GM23248 (cell line): Measurements from ENCODE around the gene CSH1.
"Not testable (repeated sequence)": the region's sequence is repeated elsewhere in the genome, so short reads cannot be mapped to it uniquely, and the experiment has no call there.

Source experiments
- EZH2 ChIP-seq: fragments of 200-600 bp; sonication (generic); IDR thresholded peaks from 2 replicates; pipeline ENCODE4 v1.6.1; 2018; ENCODE audit warnings: antibody characterized with exemption, mild to moderate bottlenecking; ENCODE audit not compliant: insufficient read depth, poor library complexity, severe bottlenecking
- EZH2phosphoT487 ChIP-seq: fragments of 200-600 bp; sonication (generic); IDR thresholded peaks from 2 replicates; pipeline ENCODE4 v1.6.1; 2018; ENCODE audit warnings: antibody characterized with exemption, moderate library complexity, mild to moderate bottlenecking, low read depth; ENCODE audit not compliant: insufficient read depth

DNA sequence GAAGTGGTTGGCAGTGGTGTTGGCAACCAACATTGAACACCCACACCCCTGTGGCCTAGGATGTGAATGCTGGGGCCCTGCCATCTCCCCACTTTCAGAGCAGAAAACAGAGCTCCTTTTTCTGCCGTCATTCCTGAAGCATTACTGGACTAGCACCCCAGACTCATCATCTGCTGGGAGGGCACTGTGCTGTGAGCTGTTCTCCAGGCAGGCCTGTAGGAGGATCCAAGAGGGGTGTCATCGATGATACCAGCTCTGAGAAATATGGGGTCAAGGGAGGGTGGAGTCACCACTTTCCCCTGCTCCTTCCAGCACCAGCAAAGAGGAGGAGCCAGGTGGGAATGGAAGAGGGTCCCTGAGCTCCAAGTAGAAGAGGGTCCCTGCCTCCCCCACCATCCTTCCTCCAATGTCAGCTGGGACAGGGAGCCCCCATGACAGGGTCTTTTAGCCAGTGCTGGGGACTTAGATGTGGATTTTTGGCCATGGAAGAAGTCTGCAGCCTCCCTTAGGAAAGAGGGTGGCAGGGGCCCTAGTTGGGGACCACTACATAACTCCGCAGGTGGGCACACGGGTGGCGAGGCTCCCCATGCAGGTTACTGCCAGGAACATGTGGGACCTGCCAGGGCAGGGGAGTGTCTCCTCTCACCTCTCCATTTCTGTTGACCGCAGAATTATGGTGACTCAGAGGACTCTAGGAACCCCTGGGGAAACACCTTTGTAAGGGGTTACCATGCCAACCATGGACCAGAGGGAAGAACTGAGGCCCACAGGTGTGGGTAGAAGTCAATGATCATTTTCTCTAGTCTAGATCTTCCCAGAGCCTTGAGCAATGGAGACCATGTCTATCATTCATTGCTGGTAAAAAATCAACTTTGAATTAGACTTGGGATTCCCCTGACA is 2.8 kb upstream of the CSH1 start:
- not testable (repeated sequence) for TF ChIP-seq EZH2, EZH2phosphoT487
